Kasumi-1 (cell line): ENCODE results near the gene KDM5C.
A peak's percentile ranks its signal among the peaks of the same experiment; 100 is the strongest.

Experiments used
- DNase-seq, 2 experiments: peaks; one replicate each; lab custom pipeline; 2025; lab: John Stamatoyannopoulos, UW

The KDM5C gene

GRCh38 chrX:53250556-53250955, 25.5 kb upstream of the KDM5C start:
- no peak for DNase-seq

- peak in 1 of 2 experiments; percentile 2 for DNase-seq
These were observed 24.5 kb upstream of the KDM5C start for GRCh38 chrX:53249408-53250042.

- DNase-seq, result no peak
These were observed 22.9 kb upstream of the KDM5C start for GRCh38 chrX:53247928-53248327.

GRCh38 chrX:53246231-53246630, 21.2 kb upstream of the KDM5C start:
- no peak for DNase-seq

- peak in 1 of 2 experiments; percentile 25 for DNase-seq
These were observed 19.6 kb upstream of the KDM5C start for GRCh38 chrX:53244610-53245009.

GRCh38 chrX:53242310-53242709, 17.3 kb upstream of the KDM5C start:
- DNase-seq, result no peak

- no peak for DNase-seq
These were observed 16.6 kb upstream of the KDM5C start for GRCh38 chrX:53241558-53241957.

- DNase-seq, result peak; percentile 31 to 37
These were observed 14.5 kb upstream of the KDM5C start for GRCh38 chrX:53239474-53239873.

GRCh38 chrX:53237056-53237455, 12.0 kb upstream of the KDM5C start:
- DNase-seq, result no peak

GRCh38 chrX:53236025-53236679, 11.1 kb upstream of the KDM5C start:
- no peak for DNase-seq

- no peak for DNase-seq
These were observed 10.6 kb upstream of the KDM5C start for GRCh38 chrX:53235566-53235965.

GRCh38 chrX:53234484-53234883, 9.5 kb upstream of the KDM5C start:
- no peak for DNase-seq

GRCh38 chrX:53233536-53233935, 8.5 kb upstream of the KDM5C start:
- DNase-seq, result no peak

- no peak for DNase-seq
These were observed 5.1 kb upstream of the KDM5C start for GRCh38 chrX:53230116-53230515.

- DNase-seq, result peak in 1 of 2 experiments; percentile 7
These were observed 2.3 kb upstream of the KDM5C start for GRCh38 chrX:53227224-53227765.

- DNase-seq, result no peak
These were observed 800 bp downstream of the KDM5C start for GRCh38 chrX:53223955-53224859.

GRCh38 chrX:53223068-53223693, 1.8 kb downstream of the KDM5C start:
- DNase-seq, result no peak

GRCh38 chrX:53211391-53211978, 13.5 kb downstream of the KDM5C start:
- DNase-seq, result no peak

GRCh38 chrX:53196678-53197077, 28.3 kb downstream of the KDM5C start:
- no peak for DNase-seq

GRCh38 chrX:53195401-53195800, 29.6 kb downstream of the KDM5C start:
- no peak for DNase-seq

GRCh38 chrX:53194308-53194707, 30.7 kb downstream of the KDM5C start:
- DNase-seq, result no peak

- no peak for DNase-seq
These were observed 31.9 kb downstream of the KDM5C start for GRCh38 chrX:53193093-53193492.
